Measurements from ENCODE around the gene NPR1. TPM values are rescaled to one million over a fixed set of nuclear protein-coding genes. Genes with fewer than 3 reads are reported as not detected.
A peak's percentile ranks its signal among the peaks of the same experiment; 100 is the strongest.
"Not testable (repeated sequence)": the region's sequence is repeated elsewhere in the genome, so short reads cannot be mapped to it uniquely, and the experiment has no call there.

The NPR1 gene
- total RNA-seq, 4 donors from 2014 or later = 24.9 to 67.1 (median 49.8) TPM

GRCh38 chr1:153717330-153717729, 38.8 kb downstream of the NPR1 start:
- intact Hi-C loops (cut with DNase I) = no loop called here
- H3K9me3 ChIP-seq = no peaks in the 10 kb centered on the region
- DNase-seq (ENCODE audit: extremely low spot score) = no peak
- H3K36me3 ChIP-seq = no peaks in the 10 kb centered on the region
- H3K27me3 ChIP-seq = no peaks in the 10 kb centered on the region
- H3K4me3 ChIP-seq = no peak overlapping the region
- no peak for TF ChIP-seq POLR2A (IDR thresholded peaks at IDR 0.05; ENCODE audit: low read depth)
- TF ChIP-seq CTCF (IDR thresholded peaks at IDR 0.05) = no peak
- no peak for TF ChIP-seq POLR2AphosphoS5 (IDR thresholded peaks at IDR 0.05)
- TF ChIP-seq EP300 (IDR thresholded peaks at IDR 0.05) = no peak
- H3K4me1 ChIP-seq = no peaks in the 10 kb centered on the region
- no peak overlapping the region for H3K27ac ChIP-seq (replicated peaks in 1 of 4)
- 85% methylated on average over 3 of the region's 3 CpGs for WGBS

DNA sequence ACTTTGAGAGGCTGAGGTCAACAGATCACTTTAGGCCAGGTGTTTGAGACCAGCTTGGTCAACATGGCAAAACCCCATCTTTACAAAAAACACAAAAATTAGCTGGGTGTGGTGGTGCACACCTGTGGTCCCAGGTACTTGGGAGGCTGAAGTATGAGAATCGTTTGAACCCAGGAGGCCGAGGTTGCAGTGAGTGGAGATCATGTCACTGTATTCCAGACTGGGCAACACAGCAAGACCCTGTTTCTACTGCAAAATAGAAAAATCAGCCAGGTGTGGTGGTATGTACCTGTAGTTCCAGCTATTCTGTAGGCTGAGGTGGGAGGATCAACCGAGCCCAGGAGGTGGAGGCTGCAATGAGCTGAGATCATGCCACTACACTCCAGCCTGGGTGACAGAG, 45.2 kb downstream of the NPR1 start:
- TF ChIP-seq CTCF (IDR thresholded peaks at IDR 0.05) (no peak), POLR2AphosphoS5 (IDR thresholded peaks at IDR 0.05) (no peak), EP300 (IDR thresholded peaks at IDR 0.05) (no peak), POLR2A (IDR thresholded peaks at IDR 0.05; ENCODE audit: low read depth) (no peak)
- intact Hi-C loops (cut with DNase I) = no loop called here
- Histone ChIP-seq H3K27ac (replicated peaks in 1 of 4) (no peak overlapping the region), H3K27me3 (no peaks in the 10 kb centered on the region), H3K4me1 (peaks cover 4 to 11% (median 8%) of the 10 kb centered on the region in 4 donors), H3K4me3 (no peak overlapping the region), H3K36me3 (no peaks in the 10 kb centered on the region), H3K9me3 (no peaks in the 10 kb centered on the region)
- 98% methylated on average over 3 of the region's 3 CpGs for WGBS
- DNase-seq (ENCODE audit: extremely low spot score) = no peak

- H3K4me3 ChIP-seq; DNase-seq (ENCODE audit: extremely low spot score); H3K27ac ChIP-seq (replicated peaks in 1 of 4); H3K9me3 ChIP-seq; H3K36me3 ChIP-seq; intact Hi-C loops (cut with DNase I); H3K27me3 ChIP-seq: not testable (repeated sequence)
- H3K4me1 ChIP-seq = peaks cover 12 to 20% (median 18%) of the 10 kb centered on the region in 4 donors
- WGBS = 68% methylated on average over 4 of the region's 4 CpGs
Measured at GRCh38 chr1:153724634-153725033, 46.1 kb downstream of the NPR1 start.

GRCh38 chr1:153727463-153728304, 49.2 kb downstream of the NPR1 start, which contains the start of gene INTS3:
Gene INTS3 (plus strand): TSS chr1:153728050. CDS start chr1:153728635, 585 bp downstream.
- H3K4me1 ChIP-seq = peaks cover 25 to 41% (median 38%) of the 10 kb centered on the region in 4 donors
- peaks cover 0 to 3% (median 0%) of the 10 kb centered on the region in 4 donors for H3K36me3 ChIP-seq
- TF ChIP-seq EP300 (IDR thresholded peaks at IDR 0.05) (no peak), CTCF (IDR thresholded peaks at IDR 0.05) (no peak), POLR2A (IDR thresholded peaks at IDR 0.05; ENCODE audit: low read depth) (peak; percentile 34), POLR2AphosphoS5 (IDR thresholded peaks at IDR 0.05) (peak; percentile 85 to 88)
- under 1% methylated on average over 28 of the region's 49 CpGs for WGBS
- no peaks in the 10 kb centered on the region for H3K9me3 ChIP-seq
- H3K27ac ChIP-seq (replicated peaks in 1 of 4) = peak within 1 kb of the TSS; percentile 98 to 99 (median 98)
- no peaks in the 10 kb centered on the region for H3K27me3 ChIP-seq
- peak within 1 kb of the TSS; percentile 73 to 93 (median 88) for H3K4me3 ChIP-seq
- intact Hi-C loops (cut with DNase I) = no loop called here
- peak; percentile 100 for DNase-seq (ENCODE audit: extremely low spot score)

DNA sequence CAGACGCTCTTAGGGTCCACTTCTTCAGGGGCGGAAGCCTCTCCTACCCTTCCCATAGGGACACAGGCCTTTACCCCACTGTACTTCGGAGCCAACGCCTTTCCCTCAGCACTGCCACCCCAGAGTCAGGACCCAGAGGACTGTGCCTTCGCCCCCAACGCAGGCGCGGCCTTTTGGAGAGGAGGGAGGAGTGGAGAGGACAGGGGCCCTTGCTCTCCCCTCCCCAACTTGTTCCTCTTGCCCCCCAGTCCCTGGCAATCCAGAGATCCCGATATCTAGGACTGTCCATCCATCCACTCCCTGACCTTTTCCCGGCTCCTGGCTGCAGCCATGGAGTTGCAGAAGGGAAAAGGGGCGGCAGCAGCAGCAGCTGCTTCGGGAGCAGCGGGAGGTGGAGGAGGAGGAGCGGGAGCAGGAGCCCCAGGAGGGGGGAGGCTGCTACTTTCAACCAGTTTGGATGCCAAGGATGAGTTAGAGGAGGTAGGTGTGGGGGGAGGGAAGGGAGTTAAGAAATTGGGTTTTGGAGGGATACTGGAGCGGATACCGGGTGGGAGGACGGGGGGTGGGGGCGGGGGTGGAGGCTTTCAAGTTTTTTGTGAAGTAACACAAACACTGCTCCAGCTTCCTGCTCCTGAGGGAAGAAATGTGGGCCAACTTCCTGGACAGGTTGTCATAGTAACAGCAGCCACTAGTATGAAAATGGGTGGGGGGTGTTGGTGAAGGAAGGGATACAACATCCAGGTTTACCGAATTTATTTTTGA, 50.0 kb downstream of the NPR1 start:
- under 1% methylated on average over 17 of the region's 19 CpGs for WGBS
- peak overlapping the region; percentile 73 to 93 (median 88) for H3K4me3 ChIP-seq
- H3K4me1 ChIP-seq = peaks cover 28 to 44% (median 41%) of the 10 kb centered on the region in 4 donors
- H3K27me3 ChIP-seq = no peaks in the 10 kb centered on the region
- TF ChIP-seq POLR2AphosphoS5 (IDR thresholded peaks at IDR 0.05) (no peak), POLR2A (IDR thresholded peaks at IDR 0.05; ENCODE audit: low read depth) (no peak), CTCF (IDR thresholded peaks at IDR 0.05) (no peak), EP300 (IDR thresholded peaks at IDR 0.05) (no peak)
- H3K36me3 ChIP-seq = peaks cover 0 to 3% (median 0%) of the 10 kb centered on the region in 4 donors
- no peak for DNase-seq (ENCODE audit: extremely low spot score)
- H3K27ac ChIP-seq (replicated peaks in 1 of 4) = peak overlapping the region; percentile 98 to 99 (median 98)
- intact Hi-C loops (cut with DNase I) = no loop called here
- H3K9me3 ChIP-seq = no peaks in the 10 kb centered on the region
